Stimulated activated CD4-positive, alpha-beta T cell treated with anti-CD3 and anti-CD28 coated beads, Interleukin-1b, Interleukin-23, amount 100 ng/mL, for 4 hours (primary cell): ENCODE results near the gene ZNF839.

Source experiments
- DNase-seq, 2 donors: peaks; one replicate each; pipeline ENCODE4 v3.0.0-alpha.2; 2020; ENCODE audit warnings: low read depth in 2 of 2

ZNF839 gene

GRCh38 chr14:102378830-102379229, 59.3 kb downstream of the ZNF839 start:
- DNase-seq = no peak

- no peak for DNase-seq
Measured at GRCh38 chr14:102387086-102387485, 67.5 kb downstream of the ZNF839 start.

- no peak for DNase-seq
Measured at GRCh38 chr14:102389246-102389645, 69.7 kb downstream of the ZNF839 start.

DNA sequence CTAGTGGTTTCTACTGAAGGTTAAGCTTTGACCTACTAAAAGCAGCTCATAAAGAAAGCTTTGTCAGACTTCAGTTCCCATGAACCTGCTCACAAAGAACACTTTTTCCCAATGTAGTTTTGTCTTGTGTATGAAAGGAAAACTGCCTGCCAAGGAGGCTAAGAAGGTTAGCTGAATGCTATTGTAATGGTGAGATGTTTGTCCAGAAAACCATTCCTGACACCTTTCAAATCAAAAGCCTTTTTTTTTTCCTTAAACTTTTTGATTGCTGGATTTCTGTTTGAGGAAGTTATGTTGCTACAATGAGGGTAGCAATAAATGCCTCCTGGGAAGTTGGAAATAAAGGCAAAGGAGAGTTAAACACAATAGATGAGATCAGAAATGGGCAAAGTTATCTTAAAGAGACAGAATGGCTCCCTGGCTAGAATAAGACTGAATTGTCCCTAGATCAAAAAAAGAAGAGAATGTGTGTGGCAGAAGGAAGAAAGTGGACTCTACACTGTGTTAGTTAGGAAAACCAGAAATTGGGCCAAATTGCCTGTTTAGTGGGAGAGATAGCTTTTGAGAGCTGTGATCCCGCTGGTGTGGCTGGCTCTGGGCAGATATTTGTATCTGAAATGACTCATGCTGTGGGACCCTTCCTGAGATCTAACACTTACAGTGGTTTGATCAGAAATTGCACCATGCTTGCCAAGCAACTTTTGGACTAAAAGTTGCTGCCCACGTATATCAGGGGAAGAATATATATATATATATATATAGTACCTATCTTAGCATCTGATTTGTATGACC, 70.7 kb downstream of the ZNF839 start:
- DNase-seq = no peak
